ENCODE data around the gene AASDH.
A peak's percentile ranks its signal among the peaks of the same experiment; 100 is the strongest.
"Not testable (repeated sequence)": the region's sequence is repeated elsewhere in the genome, so short reads cannot be mapped to it uniquely, and the experiment has no call there.

Gene AASDH

GRCh38 chr4:56405016-56405415, 17.7 kb upstream of the AASDH start:
- DNase-seq, result no peak
- in situ Hi-C loops (cut with MboI; ENCODE audit: low pct_unique_long_range_greater_than_20kb, low sequenced_read_pairs), result no loop called here

DNA sequence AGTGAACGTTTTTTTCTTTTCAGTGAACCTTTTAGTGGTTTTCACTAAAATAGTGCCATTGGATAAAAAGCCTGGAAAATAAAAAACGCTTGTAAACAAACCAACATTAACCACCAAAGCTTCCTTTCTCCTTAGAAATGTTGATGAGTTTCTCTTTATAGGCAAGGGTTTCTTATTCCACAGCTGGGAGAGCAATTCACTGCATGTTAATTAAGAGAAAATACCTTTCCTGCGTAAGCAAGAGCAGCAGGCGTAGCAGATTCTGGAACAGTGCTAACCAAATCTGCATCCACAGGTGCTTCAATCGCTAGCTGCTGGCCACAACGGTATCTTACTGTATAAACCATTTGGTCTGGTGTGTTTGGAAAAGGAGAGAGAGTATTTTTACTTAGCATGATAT, 13.3 kb upstream of the AASDH start:
- no peak for DNase-seq
- in situ Hi-C loops (cut with MboI; ENCODE audit: low pct_unique_long_range_greater_than_20kb, low sequenced_read_pairs), result no loop called here

- no peak for DNase-seq
- in situ Hi-C loops (cut with MboI; ENCODE audit: low pct_unique_long_range_greater_than_20kb, low sequenced_read_pairs), result no loop called here
Observed at GRCh38 chr4:56391270-56391669, 4.0 kb upstream of the AASDH start.

- no peak for DNase-seq
- in situ Hi-C loops (cut with MboI; ENCODE audit: low pct_unique_long_range_greater_than_20kb, low sequenced_read_pairs), result no loop called here
Observed at GRCh38 chr4:56389558-56389957, 2.3 kb upstream of the AASDH start.

- in situ Hi-C loops (cut with MboI; ENCODE audit: low pct_unique_long_range_greater_than_20kb, low sequenced_read_pairs), result no loop called here
- peak; percentile 26 for DNase-seq
Observed at GRCh38 chr4:56388306-56388705, 1.0 kb upstream of the AASDH start.

- in situ Hi-C loops (cut with MboI; ENCODE audit: low pct_unique_long_range_greater_than_20kb, low sequenced_read_pairs), result no loop called here
- no peak for DNase-seq
Observed at GRCh38 chr4:56386091-56386490, 1.2 kb downstream of the AASDH start.

DNA sequence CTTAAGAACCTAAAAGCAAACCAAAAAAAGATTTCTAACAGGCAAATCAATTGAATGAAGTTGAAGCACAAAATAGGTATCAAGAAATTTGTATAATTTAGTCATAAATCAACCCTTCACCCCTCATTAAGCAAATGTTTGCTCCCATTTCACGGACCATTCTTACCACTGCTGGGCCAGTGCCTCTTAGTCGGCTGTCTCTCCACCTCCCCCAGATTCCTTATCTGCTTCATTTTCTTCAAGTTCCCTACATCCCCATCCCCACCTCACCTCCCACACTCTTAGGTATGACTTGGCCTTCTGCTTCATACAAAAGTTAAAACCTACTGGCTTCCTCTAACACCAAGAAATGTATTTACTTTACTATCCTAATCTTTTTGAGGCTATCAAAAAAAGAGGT, 11.8 kb downstream of the AASDH start:
- in situ Hi-C loops (cut with MboI; ENCODE audit: low pct_unique_long_range_greater_than_20kb, low sequenced_read_pairs), result no loop called here
- no peak for DNase-seq

- DNase-seq, result no peak
- in situ Hi-C loops (cut with MboI; ENCODE audit: low pct_unique_long_range_greater_than_20kb, low sequenced_read_pairs), result no loop called here
Observed at GRCh38 chr4:56374956-56375355, 12.3 kb downstream of the AASDH start.

DNA sequence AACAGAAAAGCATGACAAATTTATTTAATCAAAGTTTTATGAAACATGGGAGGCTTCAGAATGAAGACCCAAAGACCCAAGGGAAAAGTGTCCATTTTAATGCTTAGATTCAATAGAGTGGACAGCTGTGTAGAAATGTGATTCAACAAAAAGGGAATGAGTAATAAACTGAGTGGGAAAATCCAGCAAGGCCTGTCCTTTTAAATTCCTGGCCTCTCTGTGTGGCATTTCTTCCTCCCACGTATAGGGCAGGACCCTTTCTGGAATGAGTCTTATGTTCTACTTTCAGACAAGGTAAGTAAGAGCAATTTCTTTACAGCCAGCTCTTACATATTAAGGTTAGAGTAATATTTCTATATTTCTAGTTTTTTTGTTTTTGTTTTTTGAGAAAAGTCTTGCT, 14.5 kb downstream of the AASDH start:
- in situ Hi-C loops (cut with MboI; ENCODE audit: low pct_unique_long_range_greater_than_20kb, low sequenced_read_pairs), result no loop called here
- no peak for DNase-seq

GRCh38 chr4:56371426-56372220, 15.7 kb downstream of the AASDH start:
- no peak for DNase-seq
- in situ Hi-C loops (cut with MboI; ENCODE audit: low pct_unique_long_range_greater_than_20kb, low sequenced_read_pairs), result no loop called here

GRCh38 chr4:56370377-56370776, 16.9 kb downstream of the AASDH start:
- DNase-seq, result no peak
- in situ Hi-C loops (cut with MboI; ENCODE audit: low pct_unique_long_range_greater_than_20kb, low sequenced_read_pairs), result no loop called here

DNA sequence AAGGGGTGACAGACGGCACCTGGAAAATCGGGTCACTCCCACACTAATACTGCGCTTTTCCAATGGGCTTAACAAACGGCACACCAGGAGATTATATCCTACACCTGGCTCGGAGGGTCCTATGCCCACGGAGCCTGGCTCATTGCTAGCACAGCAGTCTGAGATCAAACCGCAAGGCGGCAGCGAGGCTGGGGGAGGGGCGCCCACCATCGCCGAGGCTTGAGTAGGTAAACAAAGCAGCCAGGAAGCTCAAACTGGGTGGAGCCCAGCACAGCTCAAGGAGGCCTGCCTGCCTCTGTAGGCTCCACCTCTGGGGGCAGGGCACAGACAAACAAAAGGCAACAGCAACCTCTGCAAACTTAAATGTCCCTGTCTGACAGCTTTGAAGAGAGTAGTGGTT, 24.3 kb downstream of the AASDH start:
- in situ Hi-C loops (cut with MboI; ENCODE audit: low pct_unique_long_range_greater_than_20kb, low sequenced_read_pairs); DNase-seq: not testable (repeated sequence)

GRCh38 chr4:56360071-56360470, 27.2 kb downstream of the AASDH start:
- no peak for DNase-seq
- in situ Hi-C loops (cut with MboI; ENCODE audit: low pct_unique_long_range_greater_than_20kb, low sequenced_read_pairs), result no loop called here

DNA sequence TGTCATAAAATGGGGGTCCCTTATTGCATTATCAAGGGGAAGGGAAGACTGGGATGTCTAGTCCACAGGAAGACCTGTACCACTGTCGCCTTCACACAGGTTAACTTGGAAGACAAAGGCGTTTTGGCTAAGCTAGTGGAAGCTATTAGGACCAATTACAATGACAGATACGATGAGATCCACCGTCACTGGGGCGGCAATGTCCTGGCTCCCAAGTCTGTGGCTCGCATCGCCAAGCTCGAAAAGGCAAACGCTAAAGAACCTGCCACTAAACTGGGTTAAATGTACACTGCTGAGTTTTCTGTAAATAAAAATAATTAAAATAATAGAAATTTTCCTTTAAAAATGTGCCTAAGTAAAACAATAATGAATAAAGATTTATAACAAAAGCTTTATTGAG, 30.6 kb downstream of the AASDH start:
- no peak for DNase-seq
- in situ Hi-C loops (cut with MboI; ENCODE audit: low pct_unique_long_range_greater_than_20kb, low sequenced_read_pairs), result no loop called here

DNA sequence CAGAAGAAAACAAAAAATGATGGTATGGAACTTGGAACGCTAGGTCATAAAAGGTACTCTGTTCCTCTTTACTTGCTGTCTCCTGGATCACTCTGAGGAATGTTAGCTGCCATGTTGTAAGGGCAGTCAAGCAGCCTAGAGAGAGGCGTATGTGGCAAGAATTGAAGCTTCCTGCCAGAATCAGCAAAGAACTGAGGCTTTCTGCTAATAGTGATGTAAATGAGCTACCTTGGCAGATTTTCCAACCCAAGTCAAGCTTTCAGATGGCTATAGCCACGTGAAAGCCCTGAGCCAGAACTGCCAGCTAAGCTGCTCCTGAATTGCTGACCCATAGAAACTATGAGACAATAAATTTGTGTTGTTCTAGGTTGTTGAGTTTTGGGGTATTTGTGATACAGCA, 38.7 kb downstream of the AASDH start:
- in situ Hi-C loops (cut with MboI; ENCODE audit: low pct_unique_long_range_greater_than_20kb, low sequenced_read_pairs), result no loop called here
- no peak for DNase-seq

DNA sequence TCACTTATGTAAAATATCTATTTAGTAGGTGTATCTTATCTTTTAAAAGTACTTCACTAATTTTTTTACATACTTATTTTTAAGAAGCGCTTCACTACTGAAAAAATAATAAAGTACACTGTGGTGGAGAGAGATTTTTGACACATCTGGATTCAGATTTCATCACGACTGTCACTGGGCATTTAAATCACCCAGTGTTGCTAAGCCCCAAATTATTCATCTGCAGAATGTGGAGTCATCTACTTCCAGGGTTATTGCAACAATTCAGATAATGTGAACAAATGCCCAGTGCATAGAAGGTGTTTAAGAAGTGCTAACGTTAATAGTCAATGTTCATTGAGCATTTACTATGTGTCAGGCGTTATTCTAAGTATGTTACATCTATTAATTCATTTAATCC, 41.8 kb downstream of the AASDH start:
- in situ Hi-C loops (cut with MboI; ENCODE audit: low pct_unique_long_range_greater_than_20kb, low sequenced_read_pairs), result no loop called here
- DNase-seq, result no peak

GRCh38 chr4:56342746-56343145, 44.5 kb downstream of the AASDH start:
- in situ Hi-C loops (cut with MboI; ENCODE audit: low pct_unique_long_range_greater_than_20kb, low sequenced_read_pairs), result no loop called here
- no peak for DNase-seq

GRCh38 chr4:56330691-56331090, 56.6 kb downstream of the AASDH start:
- in situ Hi-C loops (cut with MboI; ENCODE audit: low pct_unique_long_range_greater_than_20kb, low sequenced_read_pairs), result no loop called here
- DNase-seq, result no peak

DNA sequence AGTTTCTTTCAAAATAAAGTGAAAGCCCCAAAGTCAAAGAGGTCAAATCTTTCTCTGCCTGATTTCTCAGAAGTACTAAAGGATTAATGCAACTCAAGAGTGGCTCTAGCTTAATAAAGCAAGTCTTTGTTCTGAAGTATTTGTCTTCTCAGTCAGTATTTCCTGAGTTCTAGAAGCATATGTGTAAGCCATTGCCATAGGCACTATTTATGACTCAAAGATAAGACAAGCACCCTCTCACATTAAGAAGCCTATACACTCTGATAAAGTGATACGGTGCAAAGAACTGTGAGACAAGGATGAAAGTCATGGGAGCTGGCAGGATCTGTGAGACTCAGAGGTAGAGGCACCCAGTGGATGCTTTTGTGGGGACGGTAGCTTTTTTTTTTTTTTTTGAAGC, 60.9 kb downstream of the AASDH start:
- in situ Hi-C loops (cut with MboI; ENCODE audit: low pct_unique_long_range_greater_than_20kb, low sequenced_read_pairs), result no loop called here

GRCh38 chr4:56324011-56324610, 63.2 kb downstream of the AASDH start:
- in situ Hi-C loops (cut with MboI; ENCODE audit: low pct_unique_long_range_greater_than_20kb, low sequenced_read_pairs), result no loop called here
- no peak for DNase-seq

More for the DNA sequence above, 60.9 kb downstream of the AASDH start:
- no peak for DNase-seq

GRCh38 chr4:56323327-56323726, 64.0 kb downstream of the AASDH start:
- no peak for DNase-seq
- in situ Hi-C loops (cut with MboI; ENCODE audit: low pct_unique_long_range_greater_than_20kb, low sequenced_read_pairs), result no loop called here

Measured in KBM-7 (cell line).